Sigmoid colon (tissue), 7 donors: ENCODE results near the gene ENPP7. TPM values are rescaled to one million over a fixed set of nuclear protein-coding genes. Genes with fewer than 3 reads are reported as not detected.

Source experiments
- DNase-seq: peaks from one replicate; pipeline ENCODE4 v3.0.0-alpha.2; 2019
- H3K27ac ChIP-seq, 4 donors: fragments of 200-600 bp; sonication (generic); one replicate each; pipeline ENCODE4 v1.5.1; 2016 to 2019; ENCODE audit warnings: mild to moderate bottlenecking in 1 of 4
- H3K27me3 ChIP-seq, 3 donors: fragments of 200-600 bp; sonication (generic); one replicate each; pipeline ENCODE4 v1.5.1; 2019; ENCODE audit warnings: mild to moderate bottlenecking in 1 of 3
- H3K36me3 ChIP-seq, 4 donors: fragments of 200-600 bp; sonication (generic); one replicate each; pipeline ENCODE4 v1.5.1; 2016 to 2019
- H3K4me1 ChIP-seq, 4 donors: fragments of 200-600 bp; sonication (generic); one replicate each; pipeline ENCODE4 v1.5.1; 2017 to 2019
- H3K4me3 ChIP-seq, 4 donors: fragments of 200-600 bp; sonication (generic); one replicate each; pipeline ENCODE4 v1.5.1; 2017 to 2019; ENCODE audit warnings: mild to moderate bottlenecking in 2 of 4, moderate library complexity in 1 of 4
- H3K9me3 ChIP-seq, 4 donors: fragments of 200-600 bp in 3 of 4; sonication (generic) in 3 of 4; one replicate each; pipeline versions ENCODE4 v1.5.1 to v1.6.1; 2013 to 2019
- EP300 ChIP-seq, 4 donors: sonication (generic); formaldehyde crosslinking; IDR thresholded peaks; one replicate each; pipeline ENCODE4 v1.6.1; 2017; ENCODE audit warnings: antibody characterized with exemption in 4 of 4
- POLR2A ChIP-seq, 2 donors: fragments of 450-650 bp; IDR thresholded peaks; one replicate each; pipeline ENCODE4 v1.6.1; 2016; ENCODE audit warnings: antibody characterized with exemption in 2 of 2, mild to moderate bottlenecking in 2 of 2, moderate library complexity in 2 of 2
- POLR2AphosphoS5 ChIP-seq, 4 donors: sonication (generic); formaldehyde crosslinking; IDR thresholded peaks; one replicate each; pipeline ENCODE4 v1.6.1; 2017; ENCODE audit warnings: antibody characterized with exemption in 4 of 4
- WGBS, 2 donors: extraction: QIAGEN DNeasy Blood & Tissue Kit; methylation state at CpG; one replicate each; pipeline ENCODE4 v1.1.7; 2013; 5-methylcytosine and 5-hydroxymethylcytosine counted together
- intact Hi-C: fragments of 100-400 bp; cut with DNase I; formaldehyde crosslinking; loops from one replicate; pipeline ENCODE4 v1.15.1; 2023
- polyA plus RNA-seq, 3 donors: library from polyadenylated mRNA; stranded (reverse); fragments of 200-250 nt; gene quantifications; one replicate each; pipeline ENCODE4 v1.2.3, GENCODE V29; 2013
- total RNA-seq, 4 donors: library from RNA; depleted of rRNA; stranded (reverse); fragments of >200 nt; gene quantifications; one replicate each; pipeline ENCODE4 v1.1.0, GENCODE V29; 2016
- TF ChIP-seq, protein P1 (sequence below), 4 experiments: fragments of 450-650 bp in 3 of 4; fragments of 200-600 bp in 1 of 4; IDR thresholded peaks; one replicate each; pipeline ENCODE4 v1.5.1; 2016 to 2019; ENCODE audit warnings: antibody characterized with exemption in 4 of 4, mild to moderate bottlenecking in 3 of 4, moderate library complexity in 2 of 4
- donor health status: healthy with polysubstance abuse.
- donor health status: Bipolar disorder and iron deficiency.
- donor health status: healthy.

ENPP7 gene
- total and polyA plus RNA-seq, 7 donors, result not detected

DNA sequence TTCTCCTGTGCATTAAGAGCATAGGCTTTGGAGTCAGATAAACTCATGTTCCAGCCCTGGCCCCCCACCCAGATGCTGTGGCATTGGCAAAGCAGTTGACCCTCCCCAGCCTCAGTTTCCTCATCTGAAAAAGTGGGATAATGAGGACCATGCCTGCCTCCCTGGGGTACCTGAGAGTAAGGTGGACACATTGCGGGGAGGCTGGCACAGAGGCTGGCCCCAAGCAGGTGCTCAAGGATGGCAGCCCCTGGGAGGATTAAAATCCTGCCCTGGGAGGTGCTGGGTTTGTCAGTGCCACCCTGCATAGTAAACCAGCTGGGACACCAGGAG is 11.8 kb downstream of the ENPP7 start:
- Histone ChIP-seq H3K4me3 (no peak overlapping the region), H3K9me3 (no peaks in the 10 kb centered on the region), H3K27ac (no peak overlapping the region), H3K36me3 (no peaks in the 10 kb centered on the region), H3K4me1 (peaks cover 0 to 13% (median 12%) of the 10 kb centered on the region in 4 donors), H3K27me3 (peaks cover 18 to 81% (median 42%) of the 10 kb centered on the region in 3 donors)
- TF ChIP-seq EP300 (IDR thresholded peaks at IDR 0.05), result no peak
- TF ChIP-seq POLR2AphosphoS5 (IDR thresholded peaks at IDR 0.05), result no peak
- TF ChIP-seq, protein P1, sequence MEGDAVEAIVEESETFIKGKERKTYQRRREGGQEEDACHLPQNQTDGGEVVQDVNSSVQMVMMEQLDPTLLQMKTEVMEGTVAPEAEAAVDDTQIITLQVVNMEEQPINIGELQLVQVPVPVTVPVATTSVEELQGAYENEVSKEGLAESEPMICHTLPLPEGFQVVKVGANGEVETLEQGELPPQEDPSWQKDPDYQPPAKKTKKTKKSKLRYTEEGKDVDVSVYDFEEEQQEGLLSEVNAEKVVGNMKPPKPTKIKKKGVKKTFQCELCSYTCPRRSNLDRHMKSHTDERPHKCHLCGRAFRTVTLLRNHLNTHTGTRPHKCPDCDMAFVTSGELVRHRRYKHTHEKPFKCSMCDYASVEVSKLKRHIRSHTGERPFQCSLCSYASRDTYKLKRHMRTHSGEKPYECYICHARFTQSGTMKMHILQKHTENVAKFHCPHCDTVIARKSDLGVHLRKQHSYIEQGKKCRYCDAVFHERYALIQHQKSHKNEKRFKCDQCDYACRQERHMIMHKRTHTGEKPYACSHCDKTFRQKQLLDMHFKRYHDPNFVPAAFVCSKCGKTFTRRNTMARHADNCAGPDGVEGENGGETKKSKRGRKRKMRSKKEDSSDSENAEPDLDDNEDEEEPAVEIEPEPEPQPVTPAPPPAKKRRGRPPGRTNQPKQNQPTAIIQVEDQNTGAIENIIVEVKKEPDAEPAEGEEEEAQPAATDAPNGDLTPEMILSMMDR (IDR thresholded peaks at IDR 0.05), result no peak
- TF ChIP-seq POLR2A (IDR thresholded peaks at IDR 0.05), result no peak
- WGBS, 2 donors, result 73 to 82% methylated on average over 1 of the region's 1 CpG
- intact Hi-C loops, result loop anchor here (2.0 kb wide), 1 partner anchor 248 kb away; no protein-coding TSS in a partner anchor
- no peak for DNase-seq

DNA sequence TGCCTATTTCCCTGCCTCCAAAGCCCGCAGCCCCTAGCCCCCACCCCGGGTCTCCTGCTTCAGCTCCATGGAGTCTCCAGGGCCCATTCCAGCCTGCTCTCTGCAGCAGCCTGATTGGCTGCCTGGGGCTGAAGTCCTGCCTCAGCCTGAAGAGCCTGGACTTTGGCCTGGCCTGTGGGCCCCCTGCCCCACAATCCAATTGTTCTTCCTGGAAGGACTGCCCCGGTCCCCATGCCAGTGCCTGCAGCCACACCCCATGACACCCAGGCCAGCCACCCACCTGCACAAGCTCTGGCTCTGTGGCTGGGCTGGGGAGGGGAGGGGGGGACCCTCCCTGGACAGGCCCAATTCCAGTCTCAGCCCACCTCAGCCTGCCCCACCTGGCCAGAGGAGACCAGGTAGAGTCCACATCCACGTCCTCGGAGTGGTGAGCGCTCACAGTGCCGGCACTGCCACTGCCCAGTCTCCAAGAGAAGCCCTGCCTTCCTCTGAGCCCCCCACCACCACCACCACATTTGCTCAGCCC is 12.3 kb downstream of the ENPP7 start:
- TF ChIP-seq POLR2A (IDR thresholded peaks at IDR 0.05) (no peak), POLR2AphosphoS5 (IDR thresholded peaks at IDR 0.05) (no peak), EP300 (IDR thresholded peaks at IDR 0.05) (no peak)
- TF ChIP-seq, protein P1 (IDR thresholded peaks at IDR 0.05), result no peak
- WGBS, 2 donors, result 55 to 81% methylated on average over 7 of the region's 7 CpGs
- DNase-seq, result no peak
- intact Hi-C loops, result loop anchor here (2.0 kb wide), 1 partner anchor 248 kb away; no protein-coding TSS in a partner anchor
- Histone ChIP-seq H3K27ac (no peak overlapping the region), H3K9me3 (no peaks in the 10 kb centered on the region), H3K27me3 (peaks cover 23 to 82% (median 47%) of the 10 kb centered on the region in 3 donors), H3K4me3 (no peak overlapping the region), H3K36me3 (no peaks in the 10 kb centered on the region), H3K4me1 (peaks cover 0 to 17% (median 16%) of the 10 kb centered on the region in 4 donors)

DNA sequence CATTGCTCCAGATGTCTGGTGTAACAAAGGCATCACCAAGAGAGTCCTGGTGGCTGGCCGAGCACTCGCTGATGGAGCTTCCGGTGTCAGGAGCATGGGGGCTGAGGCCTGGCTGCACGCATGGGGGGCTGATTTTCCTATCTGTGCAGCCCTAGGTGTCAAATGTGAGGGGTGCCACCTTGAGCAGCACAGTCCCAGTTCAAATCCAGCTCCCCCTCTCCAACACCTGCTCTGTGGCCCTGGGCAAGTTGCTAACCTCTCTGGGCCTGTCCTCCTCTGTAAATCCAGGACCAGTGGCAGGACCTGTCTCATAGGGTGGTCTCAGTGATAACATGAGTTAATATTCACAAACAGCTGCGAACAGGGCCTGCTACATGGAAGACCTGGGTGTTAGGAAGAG is 12.9 kb downstream of the ENPP7 start:
- H3K36me3 ChIP-seq, result no peaks in the 10 kb centered on the region
- 91 to 94% methylated on average over 5 of the region's 5 CpGs for WGBS, 2 donors
- no peak overlapping the region for H3K27ac ChIP-seq
- no peaks in the 10 kb centered on the region for H3K9me3 ChIP-seq
- TF ChIP-seq POLR2AphosphoS5 (IDR thresholded peaks at IDR 0.05) (no peak), EP300 (IDR thresholded peaks at IDR 0.05) (no peak), POLR2A (IDR thresholded peaks at IDR 0.05) (no peak)
- TF ChIP-seq, protein P1 (IDR thresholded peaks at IDR 0.05), result no peak
- peaks cover 29 to 82% (median 53%) of the 10 kb centered on the region in 3 donors for H3K27me3 ChIP-seq
- H3K4me3 ChIP-seq, result no peak overlapping the region
- DNase-seq, result no peak
- intact Hi-C loops, result loop anchor here (2.0 kb wide), 1 partner anchor 247 kb away; no protein-coding TSS in a partner anchor
- peaks cover 0 to 22% (median 19%) of the 10 kb centered on the region in 4 donors for H3K4me1 ChIP-seq

DNA sequence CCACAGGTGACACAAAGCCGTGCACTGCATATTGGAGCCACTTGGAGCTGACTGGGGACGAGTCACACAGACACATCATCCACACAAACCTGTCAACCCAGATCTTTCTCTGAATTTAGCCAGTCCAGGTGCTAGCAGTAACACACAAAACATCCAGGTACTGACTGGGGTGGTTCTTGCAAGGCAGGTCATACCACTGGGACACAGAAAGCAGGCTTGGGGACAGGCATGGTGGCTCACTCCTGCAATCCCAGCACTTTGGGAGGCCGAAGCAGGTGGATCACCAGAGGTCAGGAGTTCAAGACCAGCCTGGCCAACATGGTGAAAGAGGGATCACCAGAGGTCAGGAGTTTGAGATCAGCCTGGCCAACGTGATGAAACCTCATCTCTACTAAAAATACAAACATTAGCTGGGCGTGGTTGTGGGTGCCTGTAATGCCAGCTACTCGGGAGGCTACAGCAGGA is 14.9 kb downstream of the ENPP7 start:
- Histone ChIP-seq H3K27ac (no peak overlapping the region), H3K36me3 (no peaks in the 10 kb centered on the region), H3K27me3 (peaks cover 36 to 84% (median 69%) of the 10 kb centered on the region in 3 donors), H3K9me3 (no peaks in the 10 kb centered on the region), H3K4me3 (no peak overlapping the region), H3K4me1 (peaks cover 0 to 22% (median 19%) of the 10 kb centered on the region in 4 donors)
- no peak for DNase-seq
- 26 to 44% methylated on average over 6 of the region's 6 CpGs for WGBS, 2 donors
- TF ChIP-seq POLR2A (IDR thresholded peaks at IDR 0.05) (no peak), EP300 (IDR thresholded peaks at IDR 0.05) (no peak), POLR2AphosphoS5 (IDR thresholded peaks at IDR 0.05) (no peak)
- TF ChIP-seq, protein P1 (IDR thresholded peaks at IDR 0.05), result no peak
- intact Hi-C loops, result no loop called here
